ENCODE data around the gene ADGRB3.

GRCh38 chr6:68642081-68642480 lies 7.0 kb downstream of the ADGRB3 start:
- TF ChIP-seq CTCF (IDR thresholded peaks at IDR 0.05) (no peak), POLR2A (IDR thresholded peaks at IDR 0.05) (no peak)

Measured in lower leg skin (tissue), 3 donors.